C4-2B (cell line): Measurements from ENCODE around the gene MAN2B2.
"Not testable (repeated sequence)": the region's sequence is repeated elsewhere in the genome, so short reads cannot be mapped to it uniquely, and the experiment has no call there.

Source experiments
- H3K27ac ChIP-seq: fragments of 450-650 bp; 2 replicates; pipeline ENCODE4 v1.5.1; 2017
- CTCF ChIP-seq: fragments of 450-650 bp; conservative IDR thresholded peaks from 2 replicates; pipeline ENCODE4 v1.5.1; 2017; ENCODE audit warnings: mild to moderate bottlenecking
- ZFX ChIP-seq: fragments of 450-650 bp; IDR thresholded peaks from 2 replicates; pipeline ENCODE4 v1.6.1; 2017

The MAN2B2 gene

GRCh38 chr4:6647169-6647568, 72.2 kb downstream of the MAN2B2 start:
- no peak overlapping the region for H3K27ac ChIP-seq
- TF ChIP-seq ZFX (no peak), CTCF (no peak)

- no peak overlapping the region for H3K27ac ChIP-seq
- TF ChIP-seq CTCF = no peak
- TF ChIP-seq ZFX = no peak
Measured at GRCh38 chr4:6647582-6648230, 72.7 kb downstream of the MAN2B2 start.

GRCh38 chr4:6649216-6649615, 74.2 kb downstream of the MAN2B2 start:
- H3K27ac ChIP-seq = no peak overlapping the region
- no peak for TF ChIP-seq CTCF
- TF ChIP-seq ZFX = no peak

GRCh38 chr4:6654211-6654610, 79.2 kb downstream of the MAN2B2 start:
- not testable (repeated sequence) for H3K27ac ChIP-seq

- not testable (repeated sequence) for H3K27ac ChIP-seq
Measured at GRCh38 chr4:6655291-6655690, 80.3 kb downstream of the MAN2B2 start.

GRCh38 chr4:6655924-6656323, 80.9 kb downstream of the MAN2B2 start:
- TF ChIP-seq CTCF (no peak), ZFX (no peak)
- no peak overlapping the region for H3K27ac ChIP-seq

GRCh38 chr4:6657242-6658208, 82.5 kb downstream of the MAN2B2 start:
- no peak overlapping the region for H3K27ac ChIP-seq
- TF ChIP-seq ZFX (no peak), CTCF (no peak)

- TF ChIP-seq ZFX (no peak), CTCF (no peak)
Measured at GRCh38 chr4:6658209-6658595, 83.2 kb downstream of the MAN2B2 start.

More at GRCh38 chr4:6658209-6658595, 83.2 kb downstream of the MAN2B2 start:
- no peak overlapping the region for H3K27ac ChIP-seq
